ES-I3 (cell line): ENCODE data around the gene ZNF80.
A peak's percentile ranks its signal among the peaks of the same experiment; 100 is the strongest.

Experiments
- H3K36me3 ChIP-seq: 2 replicates; pipeline ENCODE4 v1.6.1; 2013; ENCODE audit warnings: mild to moderate bottlenecking, low read length, control low read depth, moderate library complexity; ENCODE audit not compliant: insufficient read depth
- H3K4me1 ChIP-seq: 2 replicates; pipeline ENCODE4 v1.6.1; 2013; ENCODE audit warnings: mild to moderate bottlenecking, control low read depth, low read length; ENCODE audit not compliant: insufficient read depth
- H3K9ac ChIP-seq: 2 replicates; pipeline ENCODE4 v1.6.1; 2013; ENCODE audit warnings: low read depth, mild to moderate bottlenecking, low read length, moderate library complexity
- H3K9me3 ChIP-seq: 2 replicates; pipeline ENCODE4 v1.6.1; 2013; ENCODE audit warnings: mild to moderate bottlenecking, low read length, moderate library complexity; ENCODE audit not compliant: control insufficient read depth, insufficient read depth

ZNF80 gene

GRCh38 chr3:114213627-114214541 is 23.5 kb downstream of the ZNF80 start:
- peak overlapping the region; percentile 31; the same call in 1 of the 2 replicates for H3K9ac ChIP-seq
- H3K4me1 ChIP-seq = peaks cover 25% of the 10 kb centered on the region
- no peaks in the 10 kb centered on the region for H3K36me3 ChIP-seq
- H3K9me3 ChIP-seq = no peaks in the 10 kb centered on the region

- H3K9me3 ChIP-seq = no peaks in the 10 kb centered on the region
- H3K4me1 ChIP-seq = peaks cover 23% of the 10 kb centered on the region
- no peak overlapping the region for H3K9ac ChIP-seq
- H3K36me3 ChIP-seq = no peaks in the 10 kb centered on the region
These were observed 24.1 kb downstream of the ZNF80 start for GRCh38 chr3:114213292-114213626.

GRCh38 chr3:114212646-114213045 is 24.7 kb downstream of the ZNF80 start:
- H3K4me1 ChIP-seq = peaks cover 23% of the 10 kb centered on the region
- no peak overlapping the region for H3K9ac ChIP-seq
- no peaks in the 10 kb centered on the region for H3K9me3 ChIP-seq
- no peaks in the 10 kb centered on the region for H3K36me3 ChIP-seq

- Histone ChIP-seq H3K36me3 (no peaks in the 10 kb centered on the region), H3K9me3 (no peaks in the 10 kb centered on the region), H3K4me1 (peaks cover 4% of the 10 kb centered on the region; the same call in 1 of the 2 replicates), H3K9ac (no peak overlapping the region)
These were observed 29.6 kb downstream of the ZNF80 start for GRCh38 chr3:114207768-114208167.

GRCh38 chr3:114206342-114206741 is 31.0 kb downstream of the ZNF80 start:
- Histone ChIP-seq H3K36me3 (no peaks in the 10 kb centered on the region), H3K4me1 (peaks cover 4% of the 10 kb centered on the region; the same call in 1 of the 2 replicates), H3K9ac (no peak overlapping the region), H3K9me3 (no peaks in the 10 kb centered on the region)

- Histone ChIP-seq H3K36me3 (no peaks in the 10 kb centered on the region), H3K9ac (no peak overlapping the region), H3K9me3 (no peaks in the 10 kb centered on the region), H3K4me1 (peaks cover 4% of the 10 kb centered on the region; the same call in 1 of the 2 replicates)
These were observed 31.8 kb downstream of the ZNF80 start for GRCh38 chr3:114205541-114205940.

GRCh38 chr3:114194750-114195149 is 42.6 kb downstream of the ZNF80 start:
- H3K4me1 ChIP-seq = no peaks in the 10 kb centered on the region
- H3K36me3 ChIP-seq = no peaks in the 10 kb centered on the region; the same call in 1 of the 2 replicates
- H3K9ac ChIP-seq = no peak overlapping the region
- H3K9me3 ChIP-seq = peaks cover 3% of the 10 kb centered on the region; the same call in 1 of the 2 replicates

- Histone ChIP-seq H3K9ac (no peak overlapping the region), H3K4me1 (no peaks in the 10 kb centered on the region), H3K9me3 (peaks cover 3% of the 10 kb centered on the region), H3K36me3 (no peaks in the 10 kb centered on the region; the same call in 1 of the 2 replicates)
These were observed 45.2 kb downstream of the ZNF80 start for GRCh38 chr3:114192136-114192535.

- Histone ChIP-seq H3K9me3 (peaks cover 19% of the 10 kb centered on the region), H3K36me3 (no peaks in the 10 kb centered on the region; the same call in 1 of the 2 replicates), H3K9ac (no peak overlapping the region), H3K4me1 (no peaks in the 10 kb centered on the region)
These were observed 50.9 kb downstream of the ZNF80 start for GRCh38 chr3:114186501-114186900.
